T-helper 2 cell (primary cell): Measurements from ENCODE around the gene SLC49A3.
"Not testable (repeated sequence)": the region's sequence is repeated elsewhere in the genome, so short reads cannot be mapped to it uniquely, and the experiment has no call there.

Experiments
- DNase-seq, 5 experiments: peaks; one replicate each; pipeline versions ENCODE4 v3.0.0 to v3.0.0-alpha.2; 2012 to 2022
- total RNA-seq, 2 donors: gene quantifications; one replicate each; lab custom pipeline; 2026; lab: John Stamatoyannopoulos, UW

SLC49A3 gene
- total RNA-seq = 0.31 to 0.61 reads per million in 2 donors

DNA sequence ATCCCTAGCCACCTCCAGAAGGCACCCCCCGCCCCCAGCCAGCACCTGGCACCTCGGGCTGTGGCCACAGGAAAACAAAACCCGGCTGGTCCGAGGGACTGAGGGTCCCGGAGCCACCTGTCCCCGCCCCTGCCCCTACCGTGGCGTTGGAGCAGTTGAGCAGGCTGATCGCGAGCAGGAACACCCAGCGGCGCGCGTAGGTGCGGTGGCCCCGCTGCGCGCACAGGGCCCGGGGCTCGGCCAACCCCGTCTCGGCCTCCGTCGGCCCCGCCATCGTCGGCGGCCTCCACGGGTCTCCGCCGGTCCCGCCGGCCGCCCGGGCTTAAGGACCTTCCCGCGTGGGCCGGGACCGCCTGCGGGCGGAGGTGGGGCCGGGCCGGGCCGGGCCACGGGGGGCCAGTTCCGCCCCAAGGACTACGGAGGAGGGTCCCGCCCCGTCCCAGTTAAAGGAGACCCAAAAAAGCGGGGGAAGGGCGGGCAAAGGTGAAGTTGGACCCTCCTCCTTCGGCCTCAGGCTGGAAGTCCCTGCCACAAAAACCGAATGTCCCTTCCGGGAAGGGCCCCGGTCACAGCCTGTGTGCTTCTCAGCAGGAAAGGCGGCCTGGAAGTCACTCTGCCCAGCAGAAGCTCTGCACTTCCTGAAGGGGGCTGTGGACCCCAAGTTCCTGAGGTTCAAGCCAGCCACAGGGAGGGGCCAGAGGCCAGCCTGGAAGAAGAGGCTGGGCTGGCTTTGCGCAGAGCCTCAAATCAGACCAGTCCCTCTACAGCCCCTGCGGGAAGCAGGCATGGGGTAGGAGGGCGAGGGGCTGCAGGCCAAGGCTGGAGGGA lies at the start of gene SLC49A3:
Gene SLC49A3, minus strand, starts transcription at position 298 of the 828 bp plus-strand sequence. Its CDS starts 24 bp downstream, at position 274.
- DNase-seq = no peak

DNA sequence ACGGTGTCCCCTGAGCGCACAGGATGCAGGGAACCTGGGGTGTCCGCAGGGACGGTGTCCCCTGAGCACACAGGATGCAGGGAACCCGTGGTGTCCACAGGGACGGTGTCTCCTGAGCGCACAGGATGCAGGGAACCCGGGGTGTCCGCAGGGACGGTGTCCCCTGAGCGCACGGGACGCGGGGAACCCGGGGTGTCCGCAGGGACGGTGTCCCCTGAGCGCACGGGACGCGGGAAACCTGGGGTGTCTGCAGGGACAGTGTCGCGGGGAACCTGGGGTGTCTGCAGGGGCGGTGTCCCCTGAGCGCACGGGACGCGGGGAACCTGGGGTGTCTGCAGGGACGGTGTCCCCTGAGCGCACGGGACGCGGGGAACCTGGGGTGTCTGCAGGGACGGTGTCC lies 47.6 kb upstream of the SLC49A3 start:
- DNase-seq = not testable (repeated sequence)

DNA sequence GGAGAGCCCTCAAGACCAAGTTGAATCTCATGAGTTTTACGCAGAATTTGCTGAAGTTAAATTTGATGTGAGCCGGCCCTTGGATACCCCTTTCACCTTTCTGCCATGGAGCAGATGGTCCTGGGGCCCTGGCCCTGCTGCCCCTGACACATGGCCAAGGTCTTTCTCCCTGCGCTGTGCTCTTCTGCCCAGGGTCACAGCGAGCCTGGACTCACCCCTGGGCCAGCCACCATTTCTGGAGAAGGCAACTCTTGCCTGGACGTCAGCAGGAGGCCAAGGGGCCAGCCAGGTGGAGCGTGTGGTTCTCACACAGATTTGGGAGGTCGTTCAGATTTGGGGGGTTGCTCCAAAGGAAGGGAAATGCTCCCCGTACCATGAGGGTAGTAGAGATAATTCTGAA lies 46.6 kb upstream of the SLC49A3 start:
- DNase-seq = no peak

DNA sequence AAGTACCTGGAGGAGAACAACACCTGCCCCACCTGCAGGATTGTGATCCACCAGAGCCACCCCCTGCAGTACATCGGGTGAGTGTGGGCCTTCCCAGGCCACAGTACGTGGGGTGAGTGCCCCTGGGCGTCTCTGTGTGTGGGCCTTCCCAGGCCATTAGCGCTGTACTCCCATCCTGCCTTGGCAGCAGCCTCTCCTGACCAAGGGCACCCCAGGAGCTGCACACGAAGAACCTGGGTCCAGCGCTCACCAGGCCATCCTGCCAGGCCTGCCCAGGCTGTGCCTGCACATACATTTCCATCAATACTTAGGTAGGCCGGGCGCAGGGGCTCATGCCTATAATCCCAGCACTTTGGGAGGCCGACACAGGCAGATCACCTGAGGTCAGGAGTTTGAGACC lies 46.0 kb upstream of the SLC49A3 start:
- DNase-seq = no peak

DNA sequence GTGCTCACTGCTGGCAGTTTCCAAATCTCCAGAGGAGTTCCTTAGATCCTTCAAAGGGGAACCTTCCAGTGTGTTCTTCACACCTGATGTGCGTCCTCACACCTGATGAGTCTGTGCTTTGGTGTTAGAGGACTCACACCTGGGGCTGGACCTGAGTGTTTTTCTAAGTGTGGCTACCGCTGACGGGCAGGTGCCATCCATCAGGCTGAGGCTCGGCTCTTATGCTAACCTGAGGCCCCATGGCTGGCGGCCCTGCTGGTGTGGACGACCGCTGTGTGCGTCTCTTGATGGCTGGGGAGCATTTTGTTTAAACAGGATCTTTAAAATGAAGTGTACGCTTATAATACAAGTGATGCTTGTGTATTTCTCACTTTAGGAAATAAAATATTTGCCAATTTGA lies 45.1 kb upstream of the SLC49A3 start:
- no peak for DNase-seq

DNA sequence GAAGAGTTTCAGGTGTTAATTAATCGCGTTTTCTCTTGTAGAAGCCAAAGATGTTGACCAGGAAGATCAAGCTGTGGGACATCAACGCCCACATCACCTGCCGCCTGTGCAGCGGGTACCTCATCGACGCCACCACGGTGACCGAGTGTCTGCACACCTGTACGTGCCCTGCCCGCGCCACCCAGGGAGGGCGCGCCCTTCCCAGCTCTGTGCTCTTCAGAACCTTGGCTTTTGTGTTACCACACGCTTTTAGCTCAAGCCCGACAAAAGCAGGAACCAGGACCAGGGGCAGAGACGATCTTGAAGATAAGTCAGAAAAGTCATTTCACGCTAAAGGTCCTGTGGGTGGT lies 44.7 kb upstream of the SLC49A3 start:
- DNase-seq = no peak

DNA sequence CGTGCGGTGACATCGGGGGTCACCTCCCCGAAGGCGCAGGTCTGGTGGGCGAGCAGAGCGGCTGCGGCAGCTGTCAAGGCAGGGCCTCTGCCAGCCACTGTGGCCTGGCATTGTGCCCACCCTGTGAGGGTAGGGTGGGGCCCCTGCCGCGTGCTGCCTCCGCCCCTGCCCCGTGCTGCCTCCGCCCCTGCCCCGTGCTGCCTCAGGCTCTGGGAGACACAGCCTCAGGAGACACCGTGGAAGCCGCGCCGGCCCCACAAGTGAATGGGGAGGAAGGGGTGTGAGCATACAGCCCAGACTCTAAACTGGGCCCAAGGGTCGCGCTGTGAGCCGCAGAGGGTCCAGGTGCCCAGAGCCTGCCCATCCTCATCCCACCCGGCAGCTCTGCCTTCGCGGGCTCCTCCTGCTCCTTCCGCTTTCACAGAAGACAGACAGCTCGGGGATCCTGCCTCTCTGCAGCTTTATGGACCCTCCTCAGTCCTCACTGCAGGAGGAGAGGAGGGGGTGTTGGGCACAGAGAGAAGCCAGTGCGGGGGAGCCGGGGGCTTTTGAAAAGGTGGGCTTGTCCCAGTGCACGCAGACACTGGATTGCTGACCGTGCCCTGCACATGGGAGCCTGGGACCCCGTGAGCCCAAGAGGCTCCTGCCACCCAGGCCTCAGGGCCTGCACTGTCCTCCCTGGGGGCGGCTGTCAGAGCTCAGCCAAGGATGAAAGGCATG lies 44.1 kb upstream of the SLC49A3 start:
- DNase-seq = no peak

DNA sequence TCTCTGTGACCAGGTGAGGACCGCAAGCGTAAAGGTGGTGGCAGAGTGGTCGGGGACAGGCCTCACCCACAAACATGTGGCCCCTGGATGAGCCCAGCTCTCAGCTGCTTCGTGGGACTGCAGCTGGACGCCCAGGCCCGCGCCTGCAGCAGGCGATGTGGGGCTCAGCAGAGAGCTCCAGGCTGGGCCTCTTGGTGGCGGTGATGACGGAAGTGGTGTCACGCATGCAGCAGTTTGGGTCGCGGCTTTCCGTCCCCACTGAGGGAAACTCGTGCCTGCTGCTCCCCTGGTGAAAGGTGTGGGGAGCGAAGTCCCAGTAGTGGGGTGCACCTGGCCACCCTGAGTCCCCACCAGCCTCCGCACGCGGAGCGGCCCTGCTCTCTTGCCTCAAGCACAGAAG lies 43.5 kb upstream of the SLC49A3 start:
- no peak for DNase-seq

DNA sequence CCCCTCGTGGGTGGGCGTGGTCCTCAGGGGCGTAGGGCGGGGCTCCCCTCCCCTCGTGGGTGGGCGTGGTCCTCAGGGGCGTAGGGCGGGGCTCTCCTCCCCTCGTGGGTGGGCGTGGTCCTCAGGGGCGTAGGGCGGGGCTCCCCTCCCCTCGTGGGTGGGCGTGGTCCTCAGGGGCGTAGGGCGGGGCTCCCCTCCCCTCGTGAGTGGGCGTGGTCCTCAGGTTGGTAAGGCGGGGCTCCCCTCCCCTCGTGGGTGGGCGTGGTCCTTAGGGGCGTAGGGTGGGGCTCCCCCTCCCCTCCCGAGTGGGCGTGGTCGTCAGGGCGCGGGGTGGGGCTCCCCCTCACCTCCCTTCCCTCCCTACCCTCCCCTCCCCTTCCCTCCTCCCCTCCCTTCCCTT lies 43.0 kb upstream of the SLC49A3 start:
- DNase-seq = not testable (repeated sequence)

DNA sequence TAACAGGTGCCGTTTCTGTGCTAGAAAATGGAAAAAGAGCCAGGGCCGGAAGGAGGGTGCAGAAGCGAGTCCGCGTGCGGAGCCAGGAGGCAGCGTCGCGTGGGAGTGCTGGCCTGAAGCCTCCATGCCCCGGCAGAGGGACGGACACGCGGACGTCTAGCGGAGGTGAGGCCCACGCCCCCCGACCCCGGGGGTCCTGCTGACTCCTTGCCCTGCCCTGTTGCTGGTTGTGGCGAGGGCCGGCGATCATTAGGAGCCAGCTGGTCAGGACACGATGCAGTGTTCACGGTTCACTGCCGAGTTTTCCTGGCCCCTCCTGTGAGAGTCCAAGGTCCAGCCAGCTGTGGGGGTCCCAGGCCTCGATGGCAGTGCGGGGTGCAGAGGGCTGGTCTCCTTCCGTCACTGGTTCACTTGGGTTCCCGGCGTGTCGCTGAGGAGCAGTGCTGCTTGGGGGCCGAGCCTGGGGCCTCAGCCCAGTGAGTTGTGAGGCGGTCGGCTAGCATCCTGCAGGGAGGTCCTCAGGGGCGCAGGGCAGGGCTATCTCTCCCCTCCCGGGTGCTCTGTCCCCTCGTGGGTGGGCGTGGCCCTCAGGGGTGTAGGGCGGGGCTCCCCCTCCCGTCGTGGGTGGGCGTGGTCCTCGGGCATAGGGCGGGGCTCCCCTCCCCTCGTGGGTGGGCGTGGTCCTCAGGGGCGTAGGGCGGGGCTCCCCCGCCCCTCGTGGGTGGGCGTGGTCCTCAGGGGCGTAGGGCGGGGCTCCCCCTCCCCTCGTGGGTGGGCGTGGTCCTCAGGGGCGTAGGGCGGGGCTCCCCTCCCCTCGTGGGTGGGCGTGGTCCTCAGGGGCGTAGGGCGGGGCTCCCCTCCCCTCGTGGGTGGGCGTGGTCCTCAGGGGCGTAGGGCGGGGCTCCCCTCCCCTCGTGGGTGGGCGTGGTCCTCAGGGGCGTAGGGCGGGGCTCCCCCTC lies 42.3 kb upstream of the SLC49A3 start:
- not testable (repeated sequence) for DNase-seq

DNA sequence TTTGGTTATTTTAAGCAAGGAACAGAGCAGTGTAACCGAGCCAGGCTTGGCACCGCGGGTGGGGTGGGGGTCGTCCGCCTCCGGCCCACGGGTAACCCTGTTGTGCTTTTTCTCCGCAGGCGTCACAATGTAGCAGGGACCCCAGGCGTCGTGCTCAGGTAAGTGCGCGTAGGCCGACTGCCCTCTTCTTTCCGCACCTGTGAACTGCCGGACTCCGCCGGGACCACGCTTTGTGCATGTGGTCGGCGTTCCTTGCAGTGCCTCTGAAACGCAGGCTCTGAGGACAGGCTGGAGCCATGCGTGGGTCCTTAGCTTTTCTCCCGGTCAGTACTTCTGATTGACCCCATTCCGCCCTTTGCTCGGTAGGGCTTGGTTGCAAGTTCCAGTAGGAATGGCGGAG lies 41.6 kb upstream of the SLC49A3 start:
- no peak for DNase-seq

DNA sequence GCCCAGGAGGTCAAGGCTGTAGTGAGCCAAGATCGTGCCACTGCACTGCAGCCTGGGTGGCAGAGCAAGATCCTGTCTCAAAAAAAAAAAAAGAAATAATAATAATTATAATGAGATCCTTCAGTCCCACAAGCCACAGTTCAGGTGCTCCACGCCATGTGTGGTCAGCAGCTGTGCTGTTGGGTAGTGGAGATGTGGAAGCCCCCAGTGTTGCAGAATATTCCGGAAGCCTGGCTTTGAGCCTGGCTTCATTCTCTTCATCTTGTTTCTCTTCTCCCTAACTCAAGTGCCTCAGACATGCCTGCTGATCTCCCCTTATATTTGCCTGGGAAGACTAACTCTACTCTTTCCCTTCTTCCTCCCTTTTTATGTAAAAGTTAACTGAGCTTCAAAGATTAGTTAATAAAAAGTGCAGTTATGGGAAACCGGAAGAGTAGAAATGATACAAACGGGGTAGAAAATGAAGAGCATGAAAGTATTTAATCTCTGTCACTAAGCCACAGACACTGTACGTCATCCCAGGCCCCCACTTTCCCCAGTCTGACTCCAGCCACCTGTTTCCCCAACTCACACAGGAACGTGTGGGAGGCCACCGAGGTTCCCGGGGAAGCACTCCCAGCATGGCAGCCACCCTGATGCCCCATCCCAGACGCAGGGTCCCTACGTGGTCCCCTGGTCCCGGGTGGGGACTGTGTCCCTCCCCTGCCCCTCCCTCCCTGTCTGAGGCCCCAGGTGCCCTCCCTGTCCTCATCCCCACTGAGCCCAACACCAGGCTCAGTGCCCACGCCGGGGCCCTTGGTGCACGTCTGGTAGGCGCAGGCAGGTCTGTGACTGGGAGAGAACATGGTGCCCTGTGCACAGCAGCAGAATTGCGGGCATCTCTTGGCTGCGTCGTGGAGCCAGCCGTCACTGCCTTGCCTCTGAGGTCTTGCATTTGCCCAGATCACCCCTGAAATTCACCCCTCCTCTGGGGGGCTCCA lies 40.7 kb upstream of the SLC49A3 start:
- DNase-seq = no peak

DNA sequence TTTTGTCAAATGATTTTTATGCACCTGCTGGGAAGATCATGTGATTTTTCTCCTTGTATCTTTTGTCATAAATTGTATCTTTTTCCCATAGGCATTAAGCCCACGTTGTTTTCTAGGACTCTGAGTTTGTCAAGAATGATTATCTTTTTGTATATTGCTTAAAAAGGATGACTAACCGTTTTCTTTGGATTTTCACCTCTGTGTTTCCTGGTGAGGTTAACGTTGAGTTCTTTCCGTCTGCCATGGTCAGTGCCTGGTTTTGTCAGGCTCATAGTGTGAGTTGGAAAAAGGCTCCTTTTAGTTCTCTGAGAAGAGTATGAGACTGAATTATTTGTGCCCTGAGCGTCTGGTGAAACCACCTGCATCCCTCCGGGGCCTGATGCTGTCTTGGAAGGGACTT lies 38.6 kb upstream of the SLC49A3 start:
- DNase-seq = no peak

DNA sequence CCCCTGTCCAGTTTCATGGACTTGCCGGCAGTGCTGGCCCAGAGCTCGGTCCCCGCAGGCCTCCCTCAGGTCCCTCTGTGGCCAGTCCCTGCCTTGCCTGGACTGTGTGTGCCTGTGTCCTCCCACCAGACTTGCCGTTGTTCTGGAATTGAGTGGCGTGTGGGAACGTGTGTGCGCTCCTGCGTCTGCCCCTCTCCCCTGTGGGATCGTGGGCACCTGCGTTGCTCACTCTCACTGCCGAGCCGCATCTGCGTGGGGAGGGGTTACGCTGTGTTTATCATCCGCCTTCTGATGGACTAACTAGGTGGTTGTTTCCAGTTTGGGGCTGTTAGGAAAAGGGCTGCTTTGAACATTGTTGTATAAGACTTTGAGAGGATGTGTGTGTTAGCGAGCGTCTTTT lies 37.9 kb upstream of the SLC49A3 start:
- no peak for DNase-seq

DNA sequence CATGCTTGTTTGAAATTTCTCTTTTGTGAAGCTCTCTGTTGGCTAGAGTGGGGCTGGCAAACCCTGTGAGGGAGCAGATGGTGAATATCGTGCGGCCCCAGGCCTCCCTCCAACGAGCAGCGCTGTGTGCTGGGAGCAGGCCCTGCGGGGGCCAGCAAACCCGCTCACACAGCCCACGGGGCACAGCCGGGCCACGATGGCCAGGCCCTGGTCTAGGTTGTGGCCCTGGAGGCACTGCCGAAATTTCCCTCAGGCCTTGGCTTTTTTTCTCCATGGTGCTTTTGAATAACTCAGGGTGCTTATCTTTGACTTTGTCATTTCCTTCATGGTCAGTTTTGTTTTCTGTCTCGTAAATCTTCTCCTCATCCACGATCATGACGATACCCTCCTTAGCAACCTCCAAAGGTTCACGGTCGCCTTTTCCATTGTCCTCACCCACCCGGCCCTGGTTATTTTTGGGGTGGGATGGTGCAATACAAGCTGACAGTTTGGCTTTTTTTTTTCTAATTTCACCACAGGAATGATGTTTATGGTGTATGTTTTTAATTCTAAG lies 37.4 kb upstream of the SLC49A3 start:
- no peak for DNase-seq

DNA sequence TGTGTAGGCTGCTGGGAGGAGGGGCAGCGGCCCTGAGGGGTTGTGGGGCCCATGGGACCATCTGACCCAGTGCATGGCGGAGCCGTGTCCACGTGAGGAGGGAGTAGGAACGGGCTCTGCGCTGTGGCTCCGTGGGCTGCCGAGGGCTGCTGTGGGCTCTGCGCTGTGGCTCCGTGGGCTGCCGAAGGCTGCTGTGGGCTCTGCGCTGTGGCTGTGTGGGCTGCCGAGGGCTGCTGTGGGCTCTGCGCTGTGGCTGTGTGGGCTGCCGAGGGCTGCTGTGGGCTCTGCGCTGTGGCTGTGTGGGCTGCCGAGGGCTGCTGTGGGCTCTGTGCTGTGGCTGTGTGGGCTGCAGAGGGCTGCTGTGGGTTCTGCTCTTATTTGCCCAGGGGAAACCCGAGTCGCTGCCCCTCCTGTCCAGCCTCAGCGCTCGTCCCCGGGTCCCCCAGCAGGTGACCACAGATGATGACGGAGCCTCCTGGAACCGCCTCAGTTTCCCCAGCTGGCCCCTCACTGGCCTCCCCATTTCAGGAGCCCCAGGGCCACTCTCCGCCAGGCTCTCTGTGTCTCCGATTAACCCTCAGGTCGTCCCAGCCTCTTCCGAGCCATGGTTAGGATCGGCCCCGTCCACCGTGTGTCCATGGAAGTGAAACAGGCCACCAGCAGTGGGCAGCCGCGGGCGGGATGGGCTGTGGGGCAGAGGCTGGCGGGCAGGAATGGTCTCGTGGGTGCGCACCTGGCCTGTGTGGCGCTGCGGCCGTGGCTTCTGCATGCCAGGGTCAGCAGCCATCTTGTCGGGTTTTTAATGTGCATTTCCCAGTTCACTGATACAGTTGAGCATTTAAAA lies 36.7 kb upstream of the SLC49A3 start:
- no peak for DNase-seq

DNA sequence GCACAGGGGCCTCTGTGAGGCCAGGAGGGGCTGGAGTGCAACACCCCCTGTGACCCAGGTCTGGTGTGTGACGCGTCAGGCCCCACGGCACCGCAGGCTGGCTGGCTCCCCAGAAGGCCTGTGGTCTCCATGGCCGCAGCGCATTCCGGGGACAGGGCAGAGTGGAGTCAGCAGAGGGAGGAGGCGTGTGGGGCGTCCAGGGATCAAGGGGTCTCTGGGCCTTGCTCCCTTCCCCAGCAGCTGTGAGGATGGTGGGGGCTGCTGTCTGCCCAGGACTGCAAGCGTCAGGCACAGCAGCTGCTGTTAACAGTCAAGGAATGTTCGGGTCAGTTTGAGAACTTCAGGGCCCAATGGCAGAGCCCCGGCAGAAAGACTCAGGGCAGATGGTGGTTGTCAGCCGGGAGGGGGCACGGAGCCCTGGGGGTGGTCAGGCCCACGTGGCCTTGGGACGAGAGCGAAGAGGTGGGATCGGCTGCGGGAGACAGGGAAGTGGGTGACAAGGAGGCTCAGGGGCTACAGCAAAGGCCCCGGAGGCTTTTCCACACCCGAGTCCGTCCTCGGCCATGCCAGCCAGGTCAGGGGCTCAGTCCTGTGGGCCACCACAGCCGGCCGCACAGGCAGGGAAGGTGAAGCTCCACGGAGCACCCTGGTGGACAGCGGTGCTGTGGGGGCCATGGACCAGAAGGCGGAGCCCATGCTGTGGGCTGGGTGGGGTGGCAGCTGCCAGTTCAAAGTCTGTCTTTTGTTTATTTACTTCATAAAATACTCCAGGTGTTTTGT lies 35.0 kb upstream of the SLC49A3 start:
- no peak for DNase-seq

DNA sequence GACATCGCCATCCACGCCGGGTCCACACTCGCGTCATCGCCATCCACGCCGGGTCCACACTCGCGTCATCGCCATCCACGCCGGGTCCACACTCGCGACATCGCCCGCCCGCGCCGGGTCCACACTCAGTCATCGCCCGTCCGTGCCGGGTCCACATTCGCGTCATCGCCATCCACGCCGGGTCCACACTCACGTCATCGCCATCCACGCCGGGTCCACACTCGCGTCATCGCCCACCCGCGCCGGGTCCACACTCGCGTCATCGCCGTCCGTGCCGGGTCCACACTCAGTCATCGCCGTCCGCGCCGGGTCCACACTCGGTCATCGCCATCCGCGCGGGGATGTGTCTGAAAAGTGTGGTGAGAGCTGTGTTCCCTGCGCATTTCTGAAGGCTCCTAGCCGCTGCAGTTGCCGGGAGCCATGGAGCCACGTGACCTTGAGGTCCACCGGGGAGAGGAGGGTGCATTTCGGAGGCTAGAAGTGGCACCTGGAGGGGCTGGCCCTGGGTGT lies 34.0 kb upstream of the SLC49A3 start:
- no peak for DNase-seq

DNA sequence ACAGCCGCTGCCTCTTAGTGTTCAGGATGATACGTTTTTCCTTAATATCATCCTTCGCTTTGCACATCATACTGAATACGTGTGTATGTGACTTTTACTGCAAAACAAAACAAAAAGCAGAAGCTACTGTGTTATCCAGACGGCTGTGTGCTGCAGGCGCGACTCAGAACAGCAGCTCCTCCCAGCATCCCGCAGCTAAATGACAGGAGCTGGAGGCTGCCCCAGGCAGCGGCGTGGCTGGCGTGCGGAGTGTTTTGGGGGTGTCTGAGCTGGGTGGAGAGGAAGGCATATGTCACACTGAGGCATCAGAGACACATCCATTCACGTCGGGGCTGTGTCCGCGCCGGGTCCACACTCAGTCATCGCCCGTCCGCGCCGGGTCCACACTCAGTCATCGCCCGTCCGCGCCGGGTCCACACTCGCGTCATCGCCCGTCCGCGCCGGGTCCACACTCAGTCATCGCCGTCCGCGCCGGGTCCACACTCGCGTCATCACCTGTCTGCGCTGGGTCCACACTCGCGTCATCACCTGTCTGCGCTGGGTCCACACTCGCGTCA lies 33.3 kb upstream of the SLC49A3 start:
- DNase-seq = no peak
